Inferior parietal cortex (tissue), 1 donor: Measurements from ENCODE around the gene NRN1L.

Source experiments
- DNase-seq: peaks from one replicate; pipeline ENCODE4 v3.0.0-alpha.2; 2016; ENCODE audit errors: extremely low spot score

NRN1L gene

GRCh38 chr16:67917140-67917851 is 32.6 kb downstream of the NRN1L start:
- no peak for DNase-seq

DNA sequence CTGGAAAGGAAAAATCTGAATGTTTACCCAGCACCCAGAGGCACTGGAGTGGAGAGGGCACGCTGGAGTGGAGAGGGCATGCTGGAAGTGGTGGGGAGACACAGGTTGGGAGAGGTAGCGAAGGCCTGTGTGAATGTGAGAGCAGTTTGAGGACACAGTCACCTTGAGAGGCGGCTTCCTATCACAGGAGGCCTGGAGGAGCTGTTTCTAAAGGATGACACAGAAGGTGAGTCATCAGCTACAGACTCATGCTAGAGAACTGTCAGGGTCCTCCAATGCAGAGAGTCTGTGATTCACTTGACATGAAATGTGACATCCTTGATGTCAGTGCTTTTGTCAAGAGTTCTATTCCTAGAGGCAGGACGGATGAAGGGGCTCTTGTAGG is 33.2 kb downstream of the NRN1L start:
- peak; percentile 58 for DNase-seq

DNA sequence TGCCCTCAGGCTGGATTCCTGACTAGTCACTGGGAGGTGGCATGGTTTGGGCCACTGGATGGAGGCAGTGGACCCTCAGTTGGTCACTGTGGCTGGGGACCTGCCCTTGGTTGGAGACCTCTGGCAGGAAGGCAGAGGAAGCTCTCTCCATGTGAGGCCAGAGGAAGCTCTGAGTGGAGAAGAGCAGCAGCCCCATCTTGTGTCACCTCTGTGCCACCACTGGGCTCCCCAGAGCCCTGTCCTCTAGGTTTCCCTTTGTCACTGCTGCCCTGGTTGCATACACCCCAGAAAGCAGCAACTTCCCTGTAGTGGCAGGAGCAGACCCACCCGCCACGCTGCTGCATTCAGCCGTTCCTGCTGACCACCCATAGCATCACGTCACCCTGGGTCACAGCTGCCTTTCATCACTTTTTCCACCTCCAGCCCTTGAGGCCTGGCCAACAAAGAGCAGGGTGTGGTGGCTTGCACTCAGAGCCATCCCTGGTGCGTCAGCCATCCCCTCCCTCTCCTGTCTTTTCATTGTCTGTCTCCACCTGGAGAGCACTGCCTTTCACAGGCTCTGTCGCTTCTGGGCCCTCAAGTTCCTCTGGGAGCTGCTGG is 35.0 kb downstream of the NRN1L start:
- DNase-seq = no peak

- no peak for DNase-seq
Observed at GRCh38 chr16:67922221-67922620, 37.5 kb downstream of the NRN1L start.

- no peak for DNase-seq
Observed at GRCh38 chr16:67922740-67923139, 38.1 kb downstream of the NRN1L start.

DNA sequence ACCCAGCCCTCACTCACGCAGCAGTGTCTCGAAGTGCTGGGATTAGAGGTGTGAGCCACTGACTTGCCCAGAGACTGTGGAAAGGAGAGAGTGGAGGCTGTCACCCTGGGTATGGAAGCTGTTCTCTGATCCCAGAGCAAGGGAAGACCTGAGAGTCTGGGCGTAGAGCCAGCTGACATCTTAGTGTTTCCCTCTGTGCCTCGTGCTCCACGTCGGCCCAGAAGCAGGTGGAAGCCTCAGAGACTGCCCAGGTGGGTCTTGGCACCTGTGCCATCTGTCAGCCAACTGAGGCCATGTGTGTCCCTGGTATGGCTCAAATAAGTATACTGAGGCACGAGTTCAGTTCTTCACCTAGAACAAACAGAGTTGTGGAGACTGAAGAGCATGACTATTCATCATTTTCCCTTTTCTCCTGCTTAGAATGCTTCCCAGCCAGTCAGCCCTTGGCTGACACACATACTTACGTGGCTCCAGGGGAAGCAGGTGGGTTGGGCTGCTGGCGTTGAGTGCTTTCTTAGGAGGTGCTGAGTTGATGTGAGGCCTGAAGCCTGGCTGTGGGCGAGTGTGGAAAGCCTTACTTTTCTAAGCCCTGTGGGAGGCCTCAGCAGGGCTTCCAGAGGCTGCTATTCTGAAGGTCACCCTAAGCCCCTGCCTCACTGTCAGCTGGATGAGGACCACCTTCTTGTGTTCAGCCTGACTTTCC is 38.9 kb downstream of the NRN1L start:
- DNase-seq = peak; percentile 33

DNA sequence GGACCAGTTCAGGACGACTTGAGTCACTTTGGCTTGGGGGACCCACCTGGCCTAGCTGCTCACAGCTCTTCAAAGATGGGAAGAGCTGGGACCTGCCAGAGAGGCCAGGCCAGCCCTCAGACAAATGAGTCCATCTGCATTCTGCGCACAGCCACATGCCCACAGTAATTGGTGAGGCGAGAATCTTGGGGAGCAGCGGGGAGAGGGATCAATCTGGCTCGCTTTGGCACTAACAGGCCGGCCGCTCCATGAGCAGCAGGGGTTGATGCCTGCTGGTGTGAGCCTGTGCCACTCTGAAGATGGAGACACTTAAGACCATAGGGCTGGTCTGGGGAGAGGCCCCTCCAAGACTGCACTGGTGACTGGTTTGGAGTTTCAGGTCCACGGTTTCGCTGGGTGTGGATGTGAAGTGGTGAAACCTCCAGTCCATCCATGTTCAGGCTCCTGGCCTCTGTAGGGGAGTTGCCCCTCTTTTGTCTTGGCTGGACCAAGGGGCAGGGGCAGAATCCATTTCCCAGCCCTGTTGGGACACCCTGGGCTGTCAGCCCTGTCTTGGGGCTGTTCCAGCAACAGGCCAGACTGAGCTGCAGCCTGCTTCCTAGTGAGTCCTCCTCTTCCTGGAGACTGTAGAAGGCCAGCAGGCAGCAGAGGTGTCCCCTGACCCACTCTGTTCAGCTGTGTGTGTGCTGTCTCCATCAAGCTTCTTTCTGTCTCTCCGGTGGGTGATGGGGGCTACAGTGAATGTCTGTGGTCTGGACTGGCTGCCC is 39.6 kb downstream of the NRN1L start:
- no peak for DNase-seq

DNA sequence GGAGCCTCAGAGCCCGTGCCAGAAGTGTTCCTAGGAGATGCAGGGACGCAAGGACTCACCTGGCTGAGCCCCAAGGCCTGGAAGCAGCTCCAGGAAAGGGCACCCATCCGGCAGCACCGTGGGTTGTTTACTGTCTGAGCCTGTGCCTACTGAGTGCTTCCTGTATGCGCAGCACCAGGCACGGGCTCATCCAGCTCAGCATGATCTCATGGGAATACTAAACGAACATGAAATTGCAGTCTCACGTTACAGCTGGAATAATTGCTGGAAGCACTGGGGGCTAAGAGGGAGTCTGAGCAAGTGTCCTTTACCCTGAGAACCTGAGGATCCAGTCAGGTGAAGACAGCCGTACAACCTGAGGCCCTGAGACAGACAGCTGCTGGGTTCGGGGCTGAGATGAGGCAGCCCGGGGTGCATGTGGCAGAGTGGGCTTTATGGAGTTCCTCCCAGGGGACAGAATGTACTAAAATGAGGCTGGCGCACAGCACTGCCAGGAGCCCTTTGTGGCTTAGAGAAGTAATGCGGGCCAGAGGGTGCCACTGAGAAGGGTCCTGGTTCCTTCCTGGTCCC is 41.6 kb downstream of the NRN1L start:
- DNase-seq = peak; percentile 60

- DNase-seq = no peak
Observed at GRCh38 chr16:67927131-67927941, 42.7 kb downstream of the NRN1L start.

DNA sequence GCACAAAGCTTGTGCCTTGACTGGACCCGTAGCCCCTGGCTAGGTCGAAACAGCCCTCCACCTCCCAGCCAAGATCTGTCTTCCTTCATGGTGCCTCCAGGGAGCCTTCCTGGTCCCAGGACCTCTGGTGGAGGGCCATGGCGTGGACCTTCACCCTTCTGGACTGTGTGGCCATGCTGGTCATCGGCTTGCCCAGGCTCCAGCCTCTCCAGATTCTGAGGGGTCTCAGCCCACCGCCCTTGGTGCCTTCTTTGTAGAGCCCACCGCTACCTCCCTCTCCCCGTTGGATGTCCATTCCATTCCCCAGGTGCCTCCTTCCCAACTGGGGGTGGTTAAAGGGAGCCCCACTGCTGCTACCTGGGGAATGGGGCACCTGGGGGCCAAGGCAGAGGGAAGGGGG is 43.5 kb downstream of the NRN1L start:
- DNase-seq = no peak

- DNase-seq = peak; percentile 81
Observed at GRCh38 chr16:67928561-67929364, 44.1 kb downstream of the NRN1L start.

DNA sequence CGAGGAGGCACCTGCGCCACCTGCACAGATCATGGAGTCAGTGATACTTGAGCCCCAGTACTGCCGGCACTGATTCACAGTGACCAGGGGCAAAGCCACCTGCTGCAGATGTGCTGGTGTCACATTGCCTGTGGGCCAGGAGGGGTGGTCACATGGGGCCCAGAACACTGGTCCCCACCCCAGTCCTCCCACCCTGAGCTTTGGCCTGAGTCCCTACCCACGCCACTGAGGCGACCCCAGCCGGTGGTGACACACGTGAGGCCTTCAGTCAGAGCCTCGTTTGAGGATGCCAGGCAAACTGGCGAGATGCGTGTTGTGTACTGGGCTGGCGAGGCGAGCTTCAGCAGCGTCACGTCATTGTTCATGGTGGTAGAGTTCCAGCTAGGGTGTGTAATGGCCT is 45.5 kb downstream of the NRN1L start:
- no peak for DNase-seq

- DNase-seq = no peak
Observed at GRCh38 chr16:67930678-67931211, 46.1 kb downstream of the NRN1L start.

DNA sequence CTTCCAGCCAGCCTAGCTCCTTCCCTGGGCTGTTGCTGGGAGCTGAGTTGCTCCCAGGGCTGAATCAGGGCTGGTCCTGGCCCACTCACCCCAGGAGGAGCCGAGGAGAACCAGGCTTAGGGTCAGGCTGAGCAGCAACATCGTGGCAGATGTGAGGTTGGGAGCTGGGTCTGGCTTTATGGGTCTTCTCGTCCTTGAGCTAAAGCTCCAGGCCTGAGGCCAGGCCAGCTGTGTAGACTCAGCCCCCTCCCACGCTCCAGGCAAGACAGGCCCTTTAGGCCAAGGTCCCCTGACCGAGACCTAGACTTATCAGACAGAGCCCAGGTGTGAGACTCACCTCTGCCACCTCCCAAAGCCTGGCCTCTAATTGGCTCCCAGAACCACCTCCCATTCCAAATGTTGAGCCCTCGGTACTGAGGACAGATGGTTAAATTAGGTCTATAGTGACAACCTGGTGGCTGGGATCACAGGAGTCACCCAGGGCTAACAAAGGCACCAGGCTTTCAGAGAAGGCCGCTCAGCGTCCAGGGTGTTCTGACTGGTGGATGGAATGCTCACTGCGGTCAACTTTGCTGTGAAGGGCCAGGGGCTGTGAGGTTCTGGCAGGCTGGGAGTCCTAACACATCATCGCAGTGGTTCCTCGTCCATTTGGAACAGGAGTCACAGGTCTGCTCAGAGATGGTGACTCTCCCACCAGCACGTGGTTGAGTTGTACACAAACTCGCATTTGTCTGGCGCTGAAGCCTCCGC is 47.2 kb downstream of the NRN1L start, which contains the start of gene CTRL:
Gene CTRL, minus strand, starts transcription at position 151 of the 750 bp plus-strand sequence. Its CDS starts 10 bp downstream, at position 141.
- DNase-seq = no peak

DNA sequence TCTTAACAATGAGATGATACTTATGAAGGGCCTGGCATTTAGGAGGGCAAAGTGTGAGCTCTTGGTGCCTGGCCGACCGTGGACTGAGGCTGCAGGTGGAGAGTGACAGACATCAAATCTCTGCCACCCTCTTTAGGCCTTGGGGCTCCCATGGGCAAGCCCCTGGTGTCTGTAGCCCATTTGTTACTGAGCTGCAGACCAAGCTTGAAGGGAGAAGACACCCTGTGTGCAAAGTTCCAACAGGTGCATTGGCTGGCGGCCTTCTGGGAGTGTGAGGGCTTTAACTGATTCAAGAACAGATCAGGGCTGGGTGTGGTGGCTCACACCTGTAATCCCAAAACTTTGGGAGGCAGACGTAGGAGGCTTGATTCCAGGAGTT is 47.8 kb downstream of the NRN1L start:
- DNase-seq = no peak

DNA sequence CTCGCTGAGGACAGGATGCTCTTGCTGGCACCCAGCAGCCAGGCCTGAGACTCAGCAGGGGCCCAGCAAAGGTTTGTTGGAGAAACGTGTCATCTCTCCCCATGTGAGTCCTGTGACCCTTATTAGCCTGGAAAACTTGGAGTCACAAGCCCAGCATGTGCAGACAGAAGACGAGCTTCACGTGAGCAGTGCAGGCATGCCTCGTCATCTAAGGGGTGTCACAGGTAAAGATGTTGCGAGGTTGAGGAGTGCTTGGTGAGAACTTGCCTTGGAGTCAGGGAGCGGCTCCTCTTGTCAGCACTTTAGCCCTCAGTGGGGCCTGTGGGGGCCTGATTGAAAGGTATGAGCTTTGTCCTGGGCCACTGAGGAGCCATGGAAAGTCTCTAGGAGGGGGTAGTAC is 49.1 kb downstream of the NRN1L start:
- DNase-seq = no peak

- no peak for DNase-seq
Observed at GRCh38 chr16:67934306-67935100, 49.8 kb downstream of the NRN1L start.

DNA sequence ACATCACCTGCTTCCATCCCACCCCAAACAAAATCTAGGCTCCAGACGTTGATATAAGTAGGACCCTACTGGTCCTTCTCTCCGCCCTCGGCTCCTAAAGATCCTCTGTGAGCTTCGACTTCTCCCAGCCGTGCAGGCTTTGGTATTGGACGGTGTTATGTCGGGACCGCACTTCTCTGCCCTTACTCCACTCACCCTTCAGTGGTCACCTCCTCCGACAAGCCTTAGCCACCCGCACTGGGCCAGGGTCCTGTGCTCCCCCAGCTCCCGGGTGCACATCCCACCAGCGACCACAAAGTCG is 50.4 kb downstream of the NRN1L start:
- no peak for DNase-seq
